DMS53 (cell line): ENCODE measurements around the gene SLC22A4.

Experiments used
- DNase-seq: peaks from one replicate; lab custom pipeline; 2025; lab: John Stamatoyannopoulos, UW

The SLC22A4 gene

GRCh38 chr5:132293992-132294727 is at the start of gene SLC22A4:
Gene SLC22A4, plus strand, starts transcription at chr5:132294394. Its CDS starts 223 bp downstream, at chr5:132294617.
- DNase-seq: peak; percentile 96

- no peak for DNase-seq
Observed at GRCh38 chr5:132245593-132245992, 48.6 kb upstream of the SLC22A4 start.

- no peak for DNase-seq
Observed at GRCh38 chr5:132246806-132247205, 47.4 kb upstream of the SLC22A4 start.

- DNase-seq: no peak
Observed at GRCh38 chr5:132250547-132250946, 43.6 kb upstream of the SLC22A4 start.

GRCh38 chr5:132251220-132251725 is 42.9 kb upstream of the SLC22A4 start:
- DNase-seq: no peak

GRCh38 chr5:132253008-132253441 is 41.2 kb upstream of the SLC22A4 start:
- DNase-seq: peak; percentile 72

- DNase-seq: peak; percentile 39
Observed at GRCh38 chr5:132253452-132254320, 40.5 kb upstream of the SLC22A4 start.

GRCh38 chr5:132254321-132254977 is 39.7 kb upstream of the SLC22A4 start:
- no peak for DNase-seq

GRCh38 chr5:132256086-132256782 is 38.0 kb upstream of the SLC22A4 start:
- no peak for DNase-seq

- DNase-seq: no peak
Observed at GRCh38 chr5:132256783-132257130, 37.4 kb upstream of the SLC22A4 start.

- peak; percentile 64 for DNase-seq
Observed at GRCh38 chr5:132257131-132258101, 36.8 kb upstream of the SLC22A4 start, which contains the start of gene PDLIM4. Gene PDLIM4, plus strand, starts transcription at chr5:132257696. Its CDS starts 39 bp downstream, at chr5:132257735.

GRCh38 chr5:132258102-132259068 is 35.8 kb upstream of the SLC22A4 start:
- DNase-seq: peak; percentile 13

GRCh38 chr5:132259069-132259851 is 34.9 kb upstream of the SLC22A4 start:
- DNase-seq: no peak

- DNase-seq: no peak
Observed at GRCh38 chr5:132260051-132260450, 34.1 kb upstream of the SLC22A4 start.

- no peak for DNase-seq
Observed at GRCh38 chr5:132260714-132261551, 33.3 kb upstream of the SLC22A4 start.

GRCh38 chr5:132261881-132262845 is 32.0 kb upstream of the SLC22A4 start:
- DNase-seq: no peak
